ENCODE results near the gene SLMAP.

DNA sequence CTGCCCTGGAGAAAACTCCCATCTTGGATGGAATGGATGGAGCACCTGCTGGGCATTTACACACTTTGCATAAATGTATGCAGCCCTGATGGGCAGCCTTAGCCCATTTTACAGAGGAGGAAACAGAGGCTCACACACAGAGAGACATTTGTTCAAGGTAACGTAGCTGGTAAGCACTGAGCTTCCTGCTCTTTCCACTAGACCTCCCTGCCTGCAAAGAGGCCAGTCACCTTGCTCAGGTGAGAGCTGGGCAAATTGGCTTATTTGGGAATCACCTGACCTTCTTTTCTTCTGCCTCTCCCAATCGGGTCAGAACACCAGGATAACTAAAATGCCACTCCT, 200.7 kb downstream of the SLMAP start:
- TF ChIP-seq POLR2A (IDR thresholded peaks at IDR 0.05; ENCODE audit: low read depth, low read length) (no peak), CTCF (conservative IDR thresholded peaks at IDR 0.05; ENCODE audit: low read depth, low read length) (no peak), CHD1 (IDR thresholded peaks at IDR 0.05; ENCODE audit: low read depth, low read length) (no peak)
- TF ChIP-seq, protein P1, sequence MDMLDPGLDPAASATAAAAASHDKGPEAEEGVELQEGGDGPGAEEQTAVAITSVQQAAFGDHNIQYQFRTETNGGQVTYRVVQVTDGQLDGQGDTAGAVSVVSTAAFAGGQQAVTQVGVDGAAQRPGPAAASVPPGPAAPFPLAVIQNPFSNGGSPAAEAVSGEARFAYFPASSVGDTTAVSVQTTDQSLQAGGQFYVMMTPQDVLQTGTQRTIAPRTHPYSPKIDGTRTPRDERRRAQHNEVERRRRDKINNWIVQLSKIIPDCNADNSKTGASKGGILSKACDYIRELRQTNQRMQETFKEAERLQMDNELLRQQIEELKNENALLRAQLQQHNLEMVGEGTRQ (IDR thresholded peaks at IDR 0.05; ENCODE audit: low read depth, low read length) = no peak
